Thymus (tissue), 11 donors: ENCODE data around the gene CDC42BPB. TPM values are rescaled to one million over a fixed set of nuclear protein-coding genes. Genes with fewer than 3 reads are reported as not detected.

Experiments
- DNase-seq, 9 donors: peaks; one replicate each; pipeline ENCODE4 v3.0.0-alpha.2; 2013; ENCODE audit warnings: low spot score in 9 of 9, low read depth in 6 of 9, missing footprints in 1 of 9
- H3K27ac ChIP-seq, 2 donors: one replicate each; pipeline ENCODE4 v1.5.1; 2013; ENCODE audit warnings: control low read depth in 1 of 2, low read depth in 1 of 2, low read length in 1 of 2, mild to moderate bottlenecking in 1 of 2, moderate library complexity in 1 of 2
- H3K27me3 ChIP-seq, 2 donors: one replicate each; pipeline ENCODE4 v1.5.1; 2013; ENCODE audit warnings: low read length in 1 of 2; ENCODE audit not compliant: control insufficient read depth in 2 of 2, insufficient read depth in 1 of 2
- H3K36me3 ChIP-seq, 2 donors: one replicate each; pipeline ENCODE4 v1.5.1; 2013; ENCODE audit warnings: low read length in 1 of 2, mild to moderate bottlenecking in 1 of 2, moderate library complexity in 1 of 2; ENCODE audit not compliant: control insufficient read depth in 2 of 2, insufficient read depth in 2 of 2
- H3K4me1 ChIP-seq, 2 donors: one replicate each; pipeline ENCODE4 v1.5.1; 2013; ENCODE audit warnings: low read length in 2 of 2; ENCODE audit not compliant: control insufficient read depth in 2 of 2, insufficient read depth in 2 of 2
- H3K4me3 ChIP-seq, 2 donors: one replicate each; pipeline ENCODE4 v1.5.1; 2013; ENCODE audit warnings: low read length in 2 of 2, control low read depth in 1 of 2, mild to moderate bottlenecking in 1 of 2
- H3K9me3 ChIP-seq, 2 donors: one replicate each; pipeline ENCODE4 v1.5.1; 2013; ENCODE audit warnings: low read length in 1 of 2, mild to moderate bottlenecking in 1 of 2; ENCODE audit not compliant: control insufficient read depth in 2 of 2, insufficient read depth in 1 of 2
- WGBS: extraction: QIAGEN DNeasy Blood & Tissue Kit; methylation state at CpG from one replicate; pipeline ENCODE4 v1.1.7; 2013; 5-methylcytosine and 5-hydroxymethylcytosine counted together
- polyA plus RNA-seq: library from polyadenylated mRNA; stranded (reverse); fragments of 200-250 nt; gene quantifications from one replicate; pipeline ENCODE4 v1.2.3, GENCODE V29; 2013
- total RNA-seq: library from RNA; stranded (reverse); fragments of 120-200 nt; gene quantifications from one replicate; pipeline ENCODE4 v1.2.4, GENCODE V29; 2013
- donor health status: healthy.

Gene CDC42BPB
- total and polyA plus RNA-seq, 2 donors = 7.6 to 16.3 TPM

DNA sequence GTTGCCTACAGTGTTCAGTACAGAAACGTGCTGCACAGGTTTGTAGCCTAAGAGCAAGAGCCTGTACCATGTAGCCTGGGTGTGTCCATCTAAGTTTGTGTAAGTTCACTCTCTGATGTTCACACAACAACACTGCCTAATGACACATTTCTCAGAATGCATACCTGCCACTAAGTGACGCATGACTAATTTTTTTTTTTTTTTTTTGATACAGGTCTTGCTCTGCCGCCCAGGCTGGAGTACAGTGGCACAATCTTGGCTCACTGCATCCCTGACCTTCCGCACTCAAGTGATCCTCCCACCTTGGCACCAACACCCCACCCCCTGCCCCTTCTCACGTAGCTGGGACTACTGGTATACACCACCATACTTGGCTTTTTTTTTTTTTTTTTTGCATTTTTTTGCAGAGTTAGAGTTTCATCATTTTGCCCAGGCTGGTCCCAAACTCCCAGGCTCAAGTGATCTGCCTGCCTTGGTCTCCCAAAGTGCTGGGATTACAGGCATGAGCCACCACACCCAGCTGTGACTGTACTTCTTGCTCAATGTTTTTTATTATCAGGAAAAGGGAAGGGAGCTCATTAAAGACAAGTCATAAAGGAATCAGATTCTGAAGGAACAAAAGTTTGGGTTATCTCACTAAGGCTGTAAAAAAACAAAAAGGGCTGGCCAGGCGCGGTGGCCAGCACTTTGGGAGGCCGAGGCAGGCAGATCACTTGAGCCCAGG, 10.0 kb upstream of the CDC42BPB start:
- Histone ChIP-seq H3K27me3 (peaks cover 0 to 19% of the 10 kb centered on the region in 2 donors), H3K4me1 (no peaks in the 10 kb centered on the region), H3K9me3 (no peaks in the 10 kb centered on the region), H3K4me3 (no peak overlapping the region), H3K36me3 (no peaks in the 10 kb centered on the region), H3K27ac (peak overlapping the region in 1 of 2 donors; percentile 62)
- 85% methylated on average over 8 of the region's 8 CpGs for WGBS
- DNase-seq = no peak

DNA sequence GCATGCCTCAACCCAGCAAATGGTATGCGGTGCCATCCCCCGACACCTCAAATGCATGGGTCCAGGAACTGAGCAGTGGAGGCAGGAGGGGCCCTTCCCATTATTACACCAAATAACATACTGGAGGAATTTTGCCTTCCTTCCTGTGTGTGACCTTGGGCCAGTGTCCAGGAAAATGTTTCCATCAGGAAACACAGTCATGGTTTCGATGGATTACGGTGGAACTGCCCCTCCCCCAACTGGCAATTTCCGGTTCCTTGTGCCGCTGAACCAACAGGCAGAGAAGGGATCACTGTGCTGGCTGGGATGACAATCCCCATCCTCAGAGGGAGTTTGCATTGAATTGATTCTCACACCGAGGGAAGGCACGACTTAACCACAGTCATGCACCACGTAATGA, 9.1 kb upstream of the CDC42BPB start:
- H3K4me1 ChIP-seq = no peaks in the 10 kb centered on the region
- no peaks in the 10 kb centered on the region for H3K36me3 ChIP-seq
- H3K9me3 ChIP-seq = no peaks in the 10 kb centered on the region
- DNase-seq = no peak
- no peak overlapping the region for H3K4me3 ChIP-seq
- H3K27me3 ChIP-seq = peaks cover 0 to 20% of the 10 kb centered on the region in 2 donors
- WGBS = 77% methylated on average over 9 of the region's 9 CpGs
- H3K27ac ChIP-seq = no peak overlapping the region

DNA sequence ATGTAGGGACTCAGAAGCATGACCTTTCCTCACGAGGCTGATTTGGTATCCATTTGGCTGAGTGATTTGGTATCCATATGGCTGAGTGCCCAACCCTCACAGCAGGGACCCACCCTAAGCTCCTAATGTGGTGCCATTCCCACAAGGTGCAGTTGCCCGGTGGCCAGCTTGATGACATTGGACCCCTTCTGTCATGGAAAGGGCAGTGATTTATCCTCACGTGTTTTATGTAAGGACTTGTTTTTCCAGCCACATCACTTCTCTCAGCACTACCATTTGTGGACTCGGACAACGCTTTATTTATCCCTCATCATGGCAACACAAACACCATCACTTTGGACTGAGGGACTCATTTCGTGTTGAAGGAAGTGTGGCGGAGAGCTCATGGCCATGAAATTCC, 8.5 kb upstream of the CDC42BPB start:
- no peaks in the 10 kb centered on the region for H3K36me3 ChIP-seq
- no peaks in the 10 kb centered on the region for H3K4me1 ChIP-seq
- no peaks in the 10 kb centered on the region for H3K9me3 ChIP-seq
- H3K27me3 ChIP-seq = peaks cover 0 to 21% of the 10 kb centered on the region in 2 donors
- 91% methylated on average over 7 of the region's 7 CpGs for WGBS
- DNase-seq = no peak
- no peak overlapping the region for H3K27ac ChIP-seq
- H3K4me3 ChIP-seq = no peak overlapping the region

DNA sequence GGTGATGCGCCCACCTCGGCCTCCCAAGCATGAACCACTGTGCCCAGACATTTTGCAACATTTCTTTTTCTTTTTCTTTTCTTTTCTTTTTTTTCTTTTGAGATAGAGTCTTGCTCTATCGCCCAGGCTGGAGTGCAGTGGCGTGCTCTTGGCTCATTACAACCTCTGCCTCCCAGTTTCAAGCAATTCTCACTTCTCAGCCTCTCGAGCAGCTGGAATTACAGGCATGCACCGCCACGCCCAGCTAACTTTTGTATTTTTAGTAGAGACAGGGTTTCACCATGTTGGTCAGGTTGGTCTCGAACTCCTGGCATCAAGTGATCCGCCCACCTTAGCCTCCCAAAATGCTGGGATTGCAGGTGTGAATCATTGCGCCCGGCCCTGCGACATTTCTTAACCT, 7.6 kb upstream of the CDC42BPB start:
- Histone ChIP-seq H3K4me1 (no peaks in the 10 kb centered on the region), H3K27me3 (peaks cover 2 to 27% of the 10 kb centered on the region in 2 donors), H3K36me3 (no peaks in the 10 kb centered on the region), H3K27ac (no peak overlapping the region), H3K4me3 (no peak overlapping the region), H3K9me3 (no peaks in the 10 kb centered on the region)
- 95% methylated on average over 12 of the region's 12 CpGs for WGBS
- DNase-seq = no peak

DNA sequence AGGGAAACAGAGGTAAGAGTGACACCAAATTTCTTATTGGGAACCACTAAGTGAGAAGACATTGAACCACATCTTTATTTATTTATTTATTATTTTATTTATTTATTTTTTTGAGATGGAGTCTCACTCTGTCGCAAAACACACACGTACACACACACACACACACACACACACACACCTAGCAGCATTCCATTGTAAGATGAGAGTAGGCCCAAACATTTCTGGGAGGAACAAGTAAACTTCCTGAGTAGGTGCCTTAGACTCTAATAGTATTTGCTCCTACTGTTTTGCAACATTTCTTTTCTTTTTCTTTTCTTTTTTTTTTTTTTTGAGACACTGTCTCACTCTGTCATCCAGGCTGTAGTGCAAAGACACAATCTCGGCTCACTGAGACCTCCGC, 7.1 kb upstream of the CDC42BPB start:
- Histone ChIP-seq H3K4me1 (no peaks in the 10 kb centered on the region), H3K27ac (no peak overlapping the region), H3K36me3 (no peaks in the 10 kb centered on the region), H3K27me3 (peaks cover 7 to 33% of the 10 kb centered on the region in 2 donors), H3K4me3 (no peak overlapping the region), H3K9me3 (no peaks in the 10 kb centered on the region)
- WGBS = 98% methylated on average over 4 of the region's 4 CpGs
- no peak for DNase-seq

DNA sequence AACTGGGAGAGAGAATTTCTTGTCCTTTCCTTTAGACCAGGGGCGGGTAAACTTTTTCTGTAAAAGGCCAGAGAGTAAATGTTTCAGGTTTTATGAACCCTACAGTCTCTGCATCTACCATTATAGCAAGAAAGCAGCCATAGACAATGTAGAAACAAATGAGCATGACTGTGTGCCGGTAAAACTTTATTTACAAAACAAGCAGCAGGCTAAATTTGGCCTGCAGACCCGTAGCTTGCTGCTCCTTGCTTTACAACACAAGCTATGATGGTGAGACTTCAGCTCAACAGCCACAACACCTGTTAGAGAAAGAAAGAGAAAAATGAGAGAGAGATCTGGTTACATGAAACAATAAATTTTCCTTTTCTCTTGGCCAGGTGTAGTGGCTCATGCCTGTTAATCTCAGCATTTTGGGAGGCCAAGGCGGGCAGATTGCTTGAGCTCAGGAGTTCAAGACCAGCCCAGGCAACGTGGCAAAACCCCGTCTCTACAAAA, 4.2 kb upstream of the CDC42BPB start:
- Histone ChIP-seq H3K27me3 (peaks cover 36 to 50% of the 10 kb centered on the region in 2 donors), H3K36me3 (no peaks in the 10 kb centered on the region), H3K9me3 (no peaks in the 10 kb centered on the region), H3K4me1 (no peaks in the 10 kb centered on the region), H3K27ac (no peak overlapping the region), H3K4me3 (no peak overlapping the region)
- WGBS = 88% methylated on average over 6 of the region's 6 CpGs
- no peak for DNase-seq

DNA sequence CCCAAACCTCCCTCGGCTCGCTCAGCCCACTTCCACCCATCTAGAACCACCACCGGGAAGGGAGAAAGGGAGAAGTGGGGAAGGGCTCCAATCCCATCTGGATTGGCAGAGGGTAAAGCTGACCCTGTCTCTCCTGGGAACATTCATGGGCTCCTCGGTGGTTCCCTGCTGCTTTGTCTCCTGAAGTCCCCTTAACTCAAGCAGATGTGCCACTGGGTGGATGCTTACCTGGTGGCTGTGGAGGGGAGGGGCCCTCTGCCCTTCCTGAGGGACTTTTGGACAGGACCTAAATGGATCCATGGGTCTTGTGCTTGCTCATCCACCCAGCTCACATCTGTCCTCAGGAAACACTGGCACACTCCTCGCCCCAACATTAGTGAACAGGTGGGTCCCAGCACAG, 2.2 kb upstream of the CDC42BPB start:
- Histone ChIP-seq H3K27me3 (peaks cover 51 to 66% of the 10 kb centered on the region in 2 donors), H3K9me3 (no peaks in the 10 kb centered on the region), H3K4me3 (no peak overlapping the region), H3K36me3 (no peaks in the 10 kb centered on the region), H3K4me1 (no peaks in the 10 kb centered on the region), H3K27ac (no peak overlapping the region)
- no peak for DNase-seq
- 88% methylated on average over 5 of the region's 5 CpGs for WGBS

DNA sequence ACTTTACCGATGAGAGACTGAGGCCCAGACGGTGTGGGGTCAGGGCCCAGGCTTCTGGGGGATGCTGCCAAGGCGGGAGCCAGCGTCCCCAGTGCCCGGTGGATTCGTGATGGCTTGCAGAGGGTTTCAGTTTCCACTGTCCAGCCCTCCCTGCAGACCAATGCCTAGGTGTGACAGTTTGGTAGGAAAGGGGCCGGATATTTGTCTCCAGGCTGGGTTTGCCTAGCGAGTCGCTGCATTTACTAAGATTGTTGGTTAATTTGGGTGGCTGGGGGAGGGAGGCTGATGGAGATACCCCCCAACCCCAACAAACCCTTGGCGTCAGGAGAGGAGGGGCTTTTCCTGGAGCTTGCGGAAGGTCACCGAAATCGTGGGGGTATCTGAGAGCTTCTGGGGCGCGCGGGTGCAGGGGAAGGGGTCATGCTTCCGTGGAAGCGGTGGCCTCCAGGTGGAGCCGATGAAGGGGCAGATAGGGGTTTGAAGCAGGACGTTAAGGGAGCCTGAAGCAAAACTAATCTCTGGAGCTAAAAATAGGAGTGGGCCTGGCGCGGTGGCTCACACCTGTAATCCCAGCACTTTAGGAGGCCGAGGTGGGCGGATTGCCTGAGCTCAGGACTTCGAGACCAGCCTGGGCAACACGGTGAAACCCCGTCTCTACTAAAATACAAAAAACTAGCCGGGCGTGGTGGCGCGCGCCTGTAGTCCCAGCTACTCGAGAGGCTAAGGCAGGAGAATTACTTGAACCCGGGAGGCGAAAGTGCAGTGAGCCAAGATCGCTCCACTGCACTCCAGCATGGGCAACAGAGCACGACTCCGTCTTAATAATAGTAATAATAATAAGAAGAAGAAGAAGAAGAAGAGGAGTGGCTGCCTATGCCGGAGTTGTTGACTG, 1.1 kb upstream of the CDC42BPB start:
- H3K9me3 ChIP-seq = no peaks in the 10 kb centered on the region
- 56% methylated on average over 39 of the region's 39 CpGs for WGBS
- peak overlapping the region; percentile 25 to 56 for H3K4me3 ChIP-seq
- H3K27ac ChIP-seq = no peak overlapping the region
- peaks cover 51 to 68% of the 10 kb centered on the region in 2 donors for H3K27me3 ChIP-seq
- H3K36me3 ChIP-seq = no peaks in the 10 kb centered on the region
- no peaks in the 10 kb centered on the region for H3K4me1 ChIP-seq
- DNase-seq = no peak

DNA sequence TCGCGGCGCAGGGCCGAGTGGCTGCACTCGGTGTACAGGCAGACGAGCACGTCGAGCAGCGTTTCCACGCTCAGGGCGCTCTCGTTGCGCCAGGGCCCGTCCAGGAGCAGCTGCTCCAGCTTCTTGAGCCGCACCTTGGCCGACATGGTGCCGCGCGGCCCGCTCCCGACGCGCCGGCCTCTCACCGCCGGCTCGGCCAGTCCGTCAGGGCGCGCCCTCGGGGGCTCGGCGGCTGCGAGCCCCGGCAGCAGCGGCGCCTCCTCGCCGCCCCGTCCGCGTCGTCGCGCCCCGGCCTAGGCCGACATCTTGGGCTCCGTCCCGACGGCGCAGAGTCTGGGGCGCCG, 349 bp downstream of the CDC42BPB start:
- H3K27ac ChIP-seq = peak overlapping the region in 1 of 2 donors; percentile 58
- H3K4me3 ChIP-seq = peak overlapping the region in 1 of 2 donors; percentile 56
- H3K9me3 ChIP-seq = no peaks in the 10 kb centered on the region
- no peaks in the 10 kb centered on the region for H3K4me1 ChIP-seq
- WGBS = 2% methylated on average over 53 of the region's 53 CpGs
- no peak for DNase-seq
- no peaks in the 10 kb centered on the region for H3K36me3 ChIP-seq
- H3K27me3 ChIP-seq = peaks cover 51 to 72% of the 10 kb centered on the region in 2 donors
